GM21825 (cell line): ENCODE results near the gene DCAF11.

Experiments
- ATAC-seq: cut with Tn5 transposase; IDR thresholded peaks from one replicate; pipeline ENCODE4 v1.9.1; 2021; ENCODE audit warnings: mild to moderate bottlenecking, moderate library complexity; ENCODE audit not compliant: unreplicated experiment

Gene DCAF11

GRCh38 chr14:24151404-24152080 lies 37.0 kb downstream of the DCAF11 start:
- ATAC-seq: no peak

GRCh38 chr14:24155100-24155499 lies 40.5 kb downstream of the DCAF11 start:
- ATAC-seq: no peak

- no peak for ATAC-seq
Observed at GRCh38 chr14:24156840-24157239, 42.3 kb downstream of the DCAF11 start.

GRCh38 chr14:24157331-24157730 lies 42.8 kb downstream of the DCAF11 start:
- no peak for ATAC-seq

- no peak for ATAC-seq
Observed at GRCh38 chr14:24159777-24160498, 45.4 kb downstream of the DCAF11 start.

GRCh38 chr14:24160499-24160849 lies 45.9 kb downstream of the DCAF11 start:
- peak; percentile 3 for ATAC-seq

- peak; percentile 77 for ATAC-seq
Observed at GRCh38 chr14:24160850-24161804, 46.5 kb downstream of the DCAF11 start, which contains the start of gene IRF9. IRF9 (plus strand) TSS chr14:24161265; CDS start chr14:24162145, 880 bp downstream.

- no peak for ATAC-seq
Observed at GRCh38 chr14:24162093-24162492, 47.5 kb downstream of the DCAF11 start.

GRCh38 chr14:24164518-24164991 lies 50.0 kb downstream of the DCAF11 start:
- no peak for ATAC-seq

GRCh38 chr14:24165785-24166184 lies 51.2 kb downstream of the DCAF11 start:
- no peak for ATAC-seq

GRCh38 chr14:24167469-24168114 lies 53.0 kb downstream of the DCAF11 start:
- no peak for ATAC-seq

- peak; percentile 81 for ATAC-seq
Observed at GRCh38 chr14:24171422-24172260, 57.1 kb downstream of the DCAF11 start, which contains the start of gene REC8. REC8 (plus strand) TSS chr14:24172080; CDS start chr14:24172553, 473 bp downstream.

GRCh38 chr14:24172261-24172860 lies 57.8 kb downstream of the DCAF11 start:
- ATAC-seq: no peak

GRCh38 chr14:24172871-24173281 lies 58.3 kb downstream of the DCAF11 start:
- no peak for ATAC-seq
